Effector memory CD8-positive, alpha-beta T cell (primary cell): ENCODE data around the gene PHKA2.
"Not testable (repeated sequence)": the region's sequence is repeated elsewhere in the genome, so short reads cannot be mapped to it uniquely, and the experiment has no call there.

Experiments used
- ATAC-seq: fragments of 150-1000 bp; cut with Tn5 transposase; replicated peaks from 2 replicates; pipeline ENCODE4 v1.10.0; 2021; ENCODE audit warnings: mild to moderate bottlenecking, moderate library complexity
- DNase-seq, 3 experiments: peaks; one replicate each; pipeline ENCODE4 v3.0.0; 2021
- H3K27ac Mint-ChIP-seq, 2 donors: one replicate each; pipeline ENCODE4 v1.8.0; 2022; ENCODE audit warnings: mild to moderate bottlenecking in 2 of 2, mixed read lengths in 2 of 2, moderate library complexity in 2 of 2
- H3K27me3 Mint-ChIP-seq, 2 donors: one replicate each; pipeline ENCODE4 v1.8.0; 2022; ENCODE audit warnings: mixed read lengths in 2 of 2
- H3K36me3 Mint-ChIP-seq: one replicate; pipeline ENCODE4 v1.8.0; 2022; ENCODE audit warnings: mild to moderate bottlenecking, moderate library complexity, mixed read lengths; ENCODE audit not compliant: insufficient read depth
- H3K4me1 Mint-ChIP-seq, 2 donors: one replicate each; pipeline ENCODE4 v1.8.0; 2022; ENCODE audit warnings: low read depth in 2 of 2, mixed read lengths in 2 of 2
- H3K4me3 Mint-ChIP-seq, 2 donors: one replicate each; pipeline ENCODE4 v1.8.0; 2022; ENCODE audit warnings: mild to moderate bottlenecking in 2 of 2, mixed read lengths in 2 of 2, moderate library complexity in 2 of 2
- H3K9me3 Mint-ChIP-seq, 2 donors: one replicate each; pipeline ENCODE4 v1.8.0; 2022; ENCODE audit warnings: mixed read lengths in 2 of 2

Gene PHKA2

GRCh38 chrX:18995221-18995620 is 11.3 kb upstream of the PHKA2 start:
- no peaks in the 10 kb centered on the region for H3K4me1 Mint-ChIP-seq
- DNase-seq (no peak), ATAC-seq (no peak)
- H3K27me3 Mint-ChIP-seq = no peaks in the 10 kb centered on the region
- H3K4me3 Mint-ChIP-seq = no peak overlapping the region
- H3K9me3 Mint-ChIP-seq = no peaks in the 10 kb centered on the region
- H3K27ac Mint-ChIP-seq = no peak overlapping the region
- H3K36me3 Mint-ChIP-seq = peaks cover 2% of the 10 kb centered on the region

GRCh38 chrX:18994713-18995112 is 10.8 kb upstream of the PHKA2 start:
- peaks cover 2% of the 10 kb centered on the region for H3K36me3 Mint-ChIP-seq
- H3K4me3 Mint-ChIP-seq = no peak overlapping the region
- H3K4me1 Mint-ChIP-seq = no peaks in the 10 kb centered on the region
- DNase-seq = no peak
- H3K27me3 Mint-ChIP-seq = no peaks in the 10 kb centered on the region
- H3K27ac Mint-ChIP-seq = no peak overlapping the region
- ATAC-seq = no peak
- H3K9me3 Mint-ChIP-seq = no peaks in the 10 kb centered on the region

GRCh38 chrX:18992829-18993228 is 8.9 kb upstream of the PHKA2 start:
- H3K27me3 Mint-ChIP-seq = no peaks in the 10 kb centered on the region

DNA sequence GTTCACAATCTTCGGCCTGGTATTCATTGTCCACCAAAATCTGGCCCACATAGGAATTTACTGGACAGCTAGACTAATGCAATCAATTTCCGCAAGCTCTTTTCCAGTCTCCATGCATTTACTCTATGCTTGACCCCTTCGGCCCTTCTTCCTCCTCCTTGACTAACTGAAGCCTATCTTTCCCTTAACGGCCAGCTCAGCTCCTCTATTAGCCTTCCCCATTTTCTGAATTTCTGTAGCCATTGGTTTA is 1.2 kb upstream of the PHKA2 start:
- no peak for ATAC-seq
- no peaks in the 10 kb centered on the region for H3K27me3 Mint-ChIP-seq
- peak overlapping the region; percentile 92 to 95 for H3K27ac Mint-ChIP-seq
- H3K36me3 Mint-ChIP-seq = peaks cover 9% of the 10 kb centered on the region
- H3K4me1 Mint-ChIP-seq = peaks cover 0 to 6% of the 10 kb centered on the region in 2 donors
- H3K4me3 Mint-ChIP-seq = peak overlapping the region; percentile 77 to 83
- DNase-seq = no peak
- no peaks in the 10 kb centered on the region for H3K9me3 Mint-ChIP-seq

More at GRCh38 chrX:18992829-18993228, 8.9 kb upstream of the PHKA2 start:
- Mint-ChIP-seq H3K36me3 (peaks cover 2% of the 10 kb centered on the region), H3K27ac (no peak overlapping the region), H3K4me1 (no peaks in the 10 kb centered on the region), H3K9me3 (no peaks in the 10 kb centered on the region), H3K4me3 (no peak overlapping the region)
- no peak for DNase-seq
- ATAC-seq = no peak

DNA sequence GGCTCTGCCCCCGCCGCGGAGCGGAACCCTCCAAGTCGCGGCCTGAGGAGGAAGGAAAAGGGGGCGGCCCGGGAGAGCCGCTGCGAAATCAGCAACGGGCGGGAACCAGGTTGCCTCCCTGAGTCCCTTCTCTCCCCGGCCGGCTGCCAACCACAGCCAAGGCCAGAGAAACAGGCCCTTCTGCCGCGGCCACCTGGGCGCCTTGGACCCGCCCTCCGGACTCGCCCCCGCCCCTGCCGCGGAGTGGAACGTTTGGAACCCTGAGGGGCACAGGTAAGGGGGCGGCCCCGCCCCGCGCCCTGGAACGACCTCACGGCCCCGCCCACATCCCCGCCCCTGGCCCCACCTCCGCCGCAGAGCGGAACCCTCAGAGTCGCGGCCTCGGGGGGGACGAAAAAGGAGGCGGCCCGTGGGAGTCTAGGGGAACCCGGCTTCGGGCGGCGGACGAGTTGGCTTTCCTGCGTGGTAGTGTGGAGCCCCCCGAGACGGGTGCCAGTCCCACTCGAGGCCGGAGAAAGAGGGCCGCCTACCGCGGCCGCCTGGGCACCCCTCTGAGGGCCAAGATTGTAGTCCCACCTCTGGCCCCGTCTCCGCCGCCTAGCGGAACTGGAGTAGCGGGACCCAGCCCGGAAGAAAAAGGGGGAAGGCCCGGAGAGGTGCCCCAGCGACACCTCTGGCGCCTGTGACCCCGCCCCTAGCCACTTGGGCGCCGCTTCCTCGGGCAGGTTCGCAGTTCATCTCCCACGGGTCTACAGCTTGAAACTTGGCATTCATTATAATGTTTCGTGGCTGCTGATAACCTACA is 669 bp upstream of the PHKA2 start:
- no peaks in the 10 kb centered on the region for H3K27me3 Mint-ChIP-seq
- DNase-seq (peak; percentile 75 to 82 (median 77)), ATAC-seq (peak; percentile 86)
- H3K4me1 Mint-ChIP-seq = peaks cover 0 to 6% of the 10 kb centered on the region in 2 donors
- peak overlapping the region; percentile 92 to 95 for H3K27ac Mint-ChIP-seq
- no peaks in the 10 kb centered on the region for H3K9me3 Mint-ChIP-seq
- H3K4me3 Mint-ChIP-seq = peak overlapping the region; percentile 77 to 83
- H3K36me3 Mint-ChIP-seq = peaks cover 9% of the 10 kb centered on the region

GRCh38 chrX:18981124-18981807 is 2.6 kb downstream of the PHKA2 start:
- ATAC-seq (no peak), DNase-seq (no peak)
- no peaks in the 10 kb centered on the region for H3K27me3 Mint-ChIP-seq
- H3K36me3 Mint-ChIP-seq = peaks cover 9% of the 10 kb centered on the region
- no peak overlapping the region for H3K4me3 Mint-ChIP-seq
- H3K27ac Mint-ChIP-seq = no peak overlapping the region
- H3K4me1 Mint-ChIP-seq = peaks cover 0 to 8% of the 10 kb centered on the region in 2 donors
- H3K9me3 Mint-ChIP-seq = no peaks in the 10 kb centered on the region

DNA sequence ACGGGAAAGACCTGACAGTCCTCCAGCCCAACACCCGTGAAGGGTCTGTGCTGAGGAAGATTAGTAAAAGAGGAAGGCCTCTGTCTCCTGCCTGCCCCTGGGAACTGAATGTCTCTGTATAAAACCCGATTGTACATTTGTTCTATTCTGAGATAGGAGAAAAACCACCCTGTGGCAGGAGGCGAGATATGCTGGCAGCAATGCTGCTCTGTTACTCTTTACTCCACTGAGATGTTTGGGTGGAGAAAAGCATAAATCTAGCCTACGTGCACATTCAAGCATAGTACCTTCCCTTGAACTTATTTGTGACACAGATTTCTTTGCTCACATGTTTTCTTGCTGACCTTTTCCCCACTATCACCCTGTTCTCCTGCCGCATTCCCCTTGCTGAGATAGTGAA is 3.7 kb downstream of the PHKA2 start:
- H3K27me3 Mint-ChIP-seq, H3K4me3 Mint-ChIP-seq, H3K27ac Mint-ChIP-seq, ATAC-seq, H3K9me3 Mint-ChIP-seq, H3K36me3 Mint-ChIP-seq, DNase-seq, H3K4me1 Mint-ChIP-seq: not testable (repeated sequence)

DNA sequence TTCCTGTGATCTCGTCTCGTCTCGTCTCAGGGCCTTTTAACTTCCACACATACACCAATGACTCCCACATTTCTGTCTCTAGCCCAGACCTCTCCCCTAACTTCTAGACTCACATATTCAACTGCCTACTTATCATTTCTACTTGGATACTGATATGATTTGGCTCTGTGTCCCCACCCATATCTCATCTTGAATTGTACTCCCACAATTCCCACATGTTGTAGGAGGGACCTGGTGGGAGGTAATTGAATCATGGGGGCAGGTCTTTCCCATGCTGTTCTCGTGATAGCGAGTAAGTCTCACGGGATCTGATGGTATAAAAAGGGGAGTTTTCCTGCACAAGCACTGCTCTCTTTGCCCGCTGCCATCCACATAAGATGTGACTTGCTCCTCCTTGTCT is 8.9 kb downstream of the PHKA2 start:
- Mint-ChIP-seq H3K27me3 (no peaks in the 10 kb centered on the region), H3K9me3 (no peaks in the 10 kb centered on the region), H3K4me1 (peaks cover 3 to 6% of the 10 kb centered on the region in 2 donors), H3K36me3 (no peaks in the 10 kb centered on the region), H3K27ac (peak overlapping the region in 1 of 2 donors; percentile 33), H3K4me3 (no peak overlapping the region)
- no peak for ATAC-seq
- no peak for DNase-seq

- H3K27me3 Mint-ChIP-seq = no peaks in the 10 kb centered on the region
- H3K4me3 Mint-ChIP-seq = no peak overlapping the region
- DNase-seq (no peak), ATAC-seq (no peak)
- H3K27ac Mint-ChIP-seq = no peak overlapping the region
- no peaks in the 10 kb centered on the region for H3K36me3 Mint-ChIP-seq
- H3K4me1 Mint-ChIP-seq = peaks cover 3 to 4% of the 10 kb centered on the region in 2 donors
- no peaks in the 10 kb centered on the region for H3K9me3 Mint-ChIP-seq
These were observed 10.3 kb downstream of the PHKA2 start for GRCh38 chrX:18973527-18974192.

DNA sequence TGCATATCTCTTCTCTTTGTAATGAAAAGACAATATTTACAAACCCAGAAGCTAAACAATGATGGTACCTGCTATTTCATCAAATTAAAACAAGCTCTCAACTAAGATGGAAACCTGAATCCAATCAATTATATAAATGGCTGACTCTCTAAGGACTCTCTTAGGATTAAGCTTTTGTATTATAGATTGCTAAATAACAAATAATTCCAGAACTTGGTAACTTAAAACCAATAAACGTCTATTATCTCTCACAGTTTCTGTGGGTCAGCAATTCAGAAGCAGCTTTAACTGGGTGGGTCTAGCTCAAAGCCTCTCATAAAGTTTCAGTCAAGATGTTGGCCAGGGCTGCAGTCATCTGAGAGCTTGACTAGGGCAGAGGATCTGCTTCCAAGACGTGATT is 12.4 kb downstream of the PHKA2 start:
- no peaks in the 10 kb centered on the region for H3K27me3 Mint-ChIP-seq
- H3K4me1 Mint-ChIP-seq = peaks cover 6 to 7% of the 10 kb centered on the region in 2 donors
- ATAC-seq (no peak), DNase-seq (no peak)
- no peak overlapping the region for H3K4me3 Mint-ChIP-seq
- H3K9me3 Mint-ChIP-seq = no peaks in the 10 kb centered on the region
- H3K27ac Mint-ChIP-seq = no peak overlapping the region
- H3K36me3 Mint-ChIP-seq = no peaks in the 10 kb centered on the region

DNA sequence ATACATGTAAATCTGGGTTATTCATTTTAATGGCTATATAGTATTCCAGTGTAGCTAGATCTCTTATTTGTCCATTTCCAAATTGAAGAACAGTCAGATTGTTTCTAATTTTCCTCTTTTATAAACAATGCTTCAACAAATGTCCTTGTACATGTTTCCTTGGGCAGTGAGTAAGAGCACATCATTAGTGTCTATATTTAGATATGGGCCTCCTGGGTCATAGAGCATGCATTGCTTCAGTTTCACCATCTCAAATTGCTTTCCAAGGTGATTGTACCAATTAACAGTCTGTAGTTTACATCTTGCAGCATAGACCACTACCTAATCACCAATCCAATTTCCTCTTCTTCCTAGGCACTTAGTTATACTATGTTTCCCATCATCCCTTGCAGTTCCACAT is 13.4 kb downstream of the PHKA2 start:
- no peaks in the 10 kb centered on the region for H3K27me3 Mint-ChIP-seq
- ATAC-seq (no peak), DNase-seq (no peak)
- no peak overlapping the region for H3K4me3 Mint-ChIP-seq
- no peaks in the 10 kb centered on the region for H3K9me3 Mint-ChIP-seq
- H3K27ac Mint-ChIP-seq = no peak overlapping the region
- peaks cover 3 to 9% of the 10 kb centered on the region in 2 donors for H3K4me1 Mint-ChIP-seq
- H3K36me3 Mint-ChIP-seq = no peaks in the 10 kb centered on the region

- no peak overlapping the region for H3K4me3 Mint-ChIP-seq
- ATAC-seq = no peak
- no peaks in the 10 kb centered on the region for H3K27me3 Mint-ChIP-seq
- no peaks in the 10 kb centered on the region for H3K9me3 Mint-ChIP-seq
- peaks cover 16 to 19% of the 10 kb centered on the region in 2 donors for H3K4me1 Mint-ChIP-seq
- DNase-seq = no peak
- H3K27ac Mint-ChIP-seq = no peak overlapping the region
- H3K36me3 Mint-ChIP-seq = no peaks in the 10 kb centered on the region
These were observed 17.3 kb downstream of the PHKA2 start for GRCh38 chrX:18966624-18967023.

GRCh38 chrX:18964901-18965300 is 19.0 kb downstream of the PHKA2 start:
- no peaks in the 10 kb centered on the region for H3K36me3 Mint-ChIP-seq

DNA sequence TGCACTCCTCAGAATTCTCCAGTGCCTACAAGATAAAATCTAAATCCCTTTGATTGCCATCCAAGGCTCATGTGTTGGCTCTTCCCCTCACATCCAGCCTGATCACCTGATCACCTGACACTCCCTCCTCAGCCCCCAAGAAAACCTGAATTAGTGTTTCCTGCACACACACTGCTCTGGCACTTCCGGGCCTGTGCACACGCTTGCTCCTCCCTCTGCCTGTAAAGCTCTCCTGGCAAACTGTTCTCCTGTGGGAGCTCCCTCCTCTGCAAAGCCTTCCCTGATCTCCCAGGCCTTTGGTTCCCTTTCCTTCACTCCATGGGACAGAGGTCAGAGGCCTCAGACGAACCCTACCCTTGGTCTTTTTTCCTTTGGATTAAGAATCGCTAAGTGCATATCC is 19.9 kb downstream of the PHKA2 start:
- ATAC-seq (no peak), DNase-seq (no peak)
- Mint-ChIP-seq H3K9me3 (no peaks in the 10 kb centered on the region), H3K27ac (peak overlapping the region in 1 of 2 donors; percentile 12), H3K4me3 (no peak overlapping the region), H3K36me3 (no peaks in the 10 kb centered on the region), H3K4me1 (peaks cover 22 to 28% of the 10 kb centered on the region in 2 donors), H3K27me3 (no peaks in the 10 kb centered on the region)

More at GRCh38 chrX:18964901-18965300, 19.0 kb downstream of the PHKA2 start:
- Mint-ChIP-seq H3K27ac (no peak overlapping the region), H3K27me3 (no peaks in the 10 kb centered on the region), H3K4me3 (no peak overlapping the region), H3K4me1 (peaks cover 22 to 28% of the 10 kb centered on the region in 2 donors), H3K9me3 (no peaks in the 10 kb centered on the region)
- DNase-seq (no peak), ATAC-seq (no peak)
